Esophagus muscularis mucosa (tissue), 4 donors: ENCODE measurements around the gene UST. TPM values are rescaled to one million over a fixed set of nuclear protein-coding genes. Genes with fewer than 3 reads are reported as not detected.

Experiments used
- DNase-seq: peaks from one replicate; pipeline ENCODE4 v3.0.0-alpha.2; 2017; ENCODE audit errors: extremely low spot score
- H3K27ac ChIP-seq, 4 donors: fragments of 200-600 bp; sonication (generic); replicated peaks in 1 of 4; 1 replicate in 3 of 4; 2 replicates in 1 of 4; pipeline ENCODE4 v1.5.1; 2016 to 2019; ENCODE audit warnings: mild to moderate bottlenecking in 1 of 4
- H3K27me3 ChIP-seq, 4 donors: fragments of 200-600 bp; sonication (generic); one replicate each; pipeline versions ENCODE4 v1.5.1 to v1.6.0; 2016 to 2019
- H3K36me3 ChIP-seq, 4 donors: fragments of 200-600 bp; sonication (generic); one replicate each; pipeline ENCODE4 v1.5.1; 2016 to 2019
- H3K4me1 ChIP-seq, 4 donors: fragments of 200-600 bp; sonication (generic); one replicate each; pipeline ENCODE4 v1.5.1; 2016 to 2019
- H3K4me3 ChIP-seq, 4 donors: fragments of 200-600 bp; sonication (generic); 1 replicate in 2 of 4; 2 replicates in 2 of 4; pipeline ENCODE4 v1.5.1; 2016 to 2019; ENCODE audit warnings: mild to moderate bottlenecking in 4 of 4, moderate library complexity in 1 of 4
- H3K9me3 ChIP-seq, 4 donors: fragments of 200-600 bp; sonication (generic); 1 replicate in 3 of 4; 2 replicates in 1 of 4; pipeline ENCODE4 v1.5.1; 2016 to 2019
- CTCF ChIP-seq, 3 experiments: fragments of 200-600 bp in 2 of 3; fragments of 450-650 bp in 1 of 3; sonication (generic) in 2 of 3; IDR thresholded peaks; one replicate each; pipeline ENCODE4 v1.5.1; 2017 to 2019; ENCODE audit warnings: antibody characterized with exemption in 3 of 3, mild to moderate bottlenecking in 2 of 3, moderate library complexity in 1 of 3
- EP300 ChIP-seq: sonication (generic); formaldehyde crosslinking; IDR thresholded peaks from one replicate; pipeline ENCODE4 v1.6.1; 2017; ENCODE audit warnings: antibody characterized with exemption
- POLR2A ChIP-seq: fragments of 450-650 bp; IDR thresholded peaks from one replicate; pipeline ENCODE4 v1.6.1; 2017; ENCODE audit warnings: antibody characterized with exemption, moderate library complexity, mild to moderate bottlenecking, low read depth
- POLR2AphosphoS5 ChIP-seq, 2 donors: sonication (generic); formaldehyde crosslinking; IDR thresholded peaks; one replicate each; pipeline ENCODE4 v1.6.1; 2017; ENCODE audit warnings: antibody characterized with exemption in 2 of 2
- WGBS: methylation state at CpG from one replicate; pipeline ENCODE4 v1.1.5; 2018; 5-methylcytosine and 5-hydroxymethylcytosine counted together
- intact Hi-C: fragments of 100-400 bp; cut with DNase I; formaldehyde crosslinking; loops from one replicate; pipeline ENCODE4 v1.15.1; 2023
- total RNA-seq, 4 donors: library from RNA; depleted of rRNA; stranded (reverse); fragments of >200 nt; gene quantifications; one replicate each; pipeline versions ENCODE4 v1.1.0 to v1.2.1, GENCODE V29; 2016

The UST gene
- total RNA-seq, 4 donors from 2014 or later: 29.1 to 46.3 (median 32.4) TPM

- H3K4me3 ChIP-seq: no peak overlapping the region
- H3K4me1 ChIP-seq: no peaks in the 10 kb centered on the region
- no peak for DNase-seq
- H3K27ac ChIP-seq: no peak overlapping the region
- 95% methylated on average over 4 of the region's 4 CpGs for WGBS
- intact Hi-C loops: no loop called here
- TF ChIP-seq POLR2AphosphoS5 (IDR thresholded peaks at IDR 0.05) (no peak), EP300 (no peak), CTCF (IDR thresholded peaks at IDR 0.05) (no peak), POLR2A (no peak)
- no peaks in the 10 kb centered on the region for H3K9me3 ChIP-seq
- H3K36me3 ChIP-seq: peaks cover 0 to 18% (median 2%) of the 10 kb centered on the region in 4 donors
- no peaks in the 10 kb centered on the region for H3K27me3 ChIP-seq
Measured at GRCh38 chr6:149071997-149072396, 325.2 kb downstream of the UST start.

- TF ChIP-seq POLR2AphosphoS5 (IDR thresholded peaks at IDR 0.05) (no peak), CTCF (IDR thresholded peaks at IDR 0.05) (no peak), EP300 (no peak), POLR2A (no peak)
- intact Hi-C loops: loop anchor here (5.0 kb wide), 1 partner anchor 38 kb away; no protein-coding TSS in a partner anchor
- no peak for DNase-seq
- Histone ChIP-seq H3K27me3 (no peaks in the 10 kb centered on the region), H3K4me3 (no peak overlapping the region), H3K27ac (no peak overlapping the region), H3K9me3 (no peaks in the 10 kb centered on the region), H3K4me1 (peaks cover 7 to 8% (median 7%) of the 10 kb centered on the region in 4 donors), H3K36me3 (peaks cover 0 to 18% (median 2%) of the 10 kb centered on the region in 4 donors)
- WGBS: 92% methylated on average over 2 of the region's 2 CpGs
Measured at GRCh38 chr6:149074832-149075258, 328.0 kb downstream of the UST start.

GRCh38 chr6:149075616-149076354 is 329.0 kb downstream of the UST start:
- no peaks in the 10 kb centered on the region for H3K9me3 ChIP-seq
- no peak for DNase-seq
- 76% methylated on average over 6 of the region's 6 CpGs for WGBS
- intact Hi-C loops: loop anchor here (5.0 kb wide), 1 partner anchor 38 kb away; no protein-coding TSS in a partner anchor
- no peak overlapping the region for H3K27ac ChIP-seq
- H3K4me1 ChIP-seq: peaks cover 16 to 17% (median 17%) of the 10 kb centered on the region in 4 donors
- peaks cover 0 to 18% (median 2%) of the 10 kb centered on the region in 4 donors for H3K36me3 ChIP-seq
- no peak for TF ChIP-seq POLR2A
- no peak for TF ChIP-seq CTCF (IDR thresholded peaks at IDR 0.05)
- no peak for TF ChIP-seq EP300
- TF ChIP-seq POLR2AphosphoS5 (IDR thresholded peaks at IDR 0.05): no peak
- no peaks in the 10 kb centered on the region for H3K27me3 ChIP-seq
- H3K4me3 ChIP-seq: no peak overlapping the region

- Histone ChIP-seq H3K36me3 (peaks cover 0 to 18% (median 2%) of the 10 kb centered on the region in 4 donors), H3K27ac (no peak overlapping the region), H3K4me1 (peaks cover 18 to 23% (median 22%) of the 10 kb centered on the region in 4 donors), H3K27me3 (no peaks in the 10 kb centered on the region), H3K9me3 (no peaks in the 10 kb centered on the region), H3K4me3 (no peak overlapping the region)
- intact Hi-C loops: loop anchor here (5.0 kb wide), 1 partner anchor 39 kb away; no protein-coding TSS in a partner anchor
- whole genome bisulfite sequencing: 77% methylated on average over 2 of the region's 2 CpGs
- no peak for DNase-seq
- TF ChIP-seq EP300: no peak
Measured at GRCh38 chr6:149076355-149076734, 329.5 kb downstream of the UST start.

- TF ChIP-seq CTCF (IDR thresholded peaks at IDR 0.05): no peak
- TF ChIP-seq POLR2AphosphoS5 (IDR thresholded peaks at IDR 0.05): no peak
- no peak for TF ChIP-seq EP300
- no peak for TF ChIP-seq POLR2A
- no peak overlapping the region for H3K27ac ChIP-seq
- no peak for DNase-seq
- H3K4me3 ChIP-seq: no peak overlapping the region
- H3K9me3 ChIP-seq: no peaks in the 10 kb centered on the region
- H3K4me1 ChIP-seq: peaks cover 18 to 26% (median 25%) of the 10 kb centered on the region in 4 donors
- intact Hi-C loops: loop anchor here (5.0 kb wide), 1 partner anchor 40 kb away; no protein-coding TSS in a partner anchor
- H3K27me3 ChIP-seq: no peaks in the 10 kb centered on the region
- 94% methylated on average over 6 of the region's 6 CpGs for WGBS
- peaks cover 0 to 18% (median 2%) of the 10 kb centered on the region in 4 donors for H3K36me3 ChIP-seq
Measured at GRCh38 chr6:149077208-149077607, 330.4 kb downstream of the UST start.
